Vagina (tissue), 2 donors: ENCODE results near the gene HOXA5.

Experiments
- POLR2A ChIP-seq, 2 donors: fragments of 450-650 bp; IDR thresholded peaks; one replicate each; pipeline ENCODE4 v1.6.1; 2017; ENCODE audit warnings: antibody characterized with exemption in 2 of 2, mild to moderate bottlenecking in 2 of 2, moderate library complexity in 2 of 2
- POLR2AphosphoS5 ChIP-seq, 2 donors: sonication (generic); formaldehyde crosslinking; IDR thresholded peaks; one replicate each; pipeline ENCODE4 v1.9.0; 2017; ENCODE audit warnings: antibody characterized with exemption in 2 of 2, mild to moderate bottlenecking in 2 of 2, low read depth in 1 of 2; ENCODE audit not compliant: insufficient read depth in 1 of 2
- TF ChIP-seq, protein P1 (sequence below), 3 experiments: fragments of 450-650 bp in 2 of 3; fragments of 200-600 bp in 1 of 3; sonication (generic) in 1 of 3; IDR thresholded peaks; one replicate each; pipeline ENCODE4 v1.5.1; 2017 to 2019; ENCODE audit warnings: antibody characterized with exemption in 3 of 3, mild to moderate bottlenecking in 2 of 3, moderate library complexity in 2 of 3

DNA sequence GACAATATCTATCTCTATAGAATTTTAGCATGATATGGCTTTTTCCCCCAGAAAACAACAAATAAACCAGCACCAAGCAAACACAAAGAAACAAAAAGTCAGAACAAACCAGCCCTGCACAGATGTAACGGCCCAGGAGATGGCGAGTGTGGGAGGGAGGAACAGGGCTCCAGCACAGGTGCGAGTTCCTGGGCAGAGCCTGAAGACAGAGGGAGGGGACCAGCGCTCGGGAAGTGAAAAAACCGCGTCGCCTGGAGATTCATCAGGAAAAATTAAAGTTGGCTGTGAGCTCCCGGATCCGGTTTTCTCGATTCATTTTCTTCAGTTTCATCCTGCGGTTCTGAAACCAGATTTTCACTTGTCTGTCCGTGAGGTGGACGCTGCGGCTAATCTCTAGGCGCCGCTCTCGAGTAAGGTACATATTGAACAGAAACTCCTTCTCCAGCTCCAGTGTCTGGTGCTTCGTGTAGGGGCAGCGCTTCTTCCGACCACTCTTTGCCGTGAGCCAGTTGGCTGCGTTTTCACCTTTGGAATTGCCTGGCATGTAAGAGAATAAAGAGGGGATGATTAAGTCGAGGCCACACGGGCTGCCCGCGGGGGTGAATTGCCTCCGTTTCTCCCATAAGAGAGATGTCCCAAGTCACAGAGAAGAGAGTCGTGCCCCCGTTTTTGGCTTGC, 28.3 kb upstream of the HOXA5 start:
- no peak for TF ChIP-seq POLR2A (IDR thresholded peaks at IDR 0.05)
- TF ChIP-seq, protein P1, sequence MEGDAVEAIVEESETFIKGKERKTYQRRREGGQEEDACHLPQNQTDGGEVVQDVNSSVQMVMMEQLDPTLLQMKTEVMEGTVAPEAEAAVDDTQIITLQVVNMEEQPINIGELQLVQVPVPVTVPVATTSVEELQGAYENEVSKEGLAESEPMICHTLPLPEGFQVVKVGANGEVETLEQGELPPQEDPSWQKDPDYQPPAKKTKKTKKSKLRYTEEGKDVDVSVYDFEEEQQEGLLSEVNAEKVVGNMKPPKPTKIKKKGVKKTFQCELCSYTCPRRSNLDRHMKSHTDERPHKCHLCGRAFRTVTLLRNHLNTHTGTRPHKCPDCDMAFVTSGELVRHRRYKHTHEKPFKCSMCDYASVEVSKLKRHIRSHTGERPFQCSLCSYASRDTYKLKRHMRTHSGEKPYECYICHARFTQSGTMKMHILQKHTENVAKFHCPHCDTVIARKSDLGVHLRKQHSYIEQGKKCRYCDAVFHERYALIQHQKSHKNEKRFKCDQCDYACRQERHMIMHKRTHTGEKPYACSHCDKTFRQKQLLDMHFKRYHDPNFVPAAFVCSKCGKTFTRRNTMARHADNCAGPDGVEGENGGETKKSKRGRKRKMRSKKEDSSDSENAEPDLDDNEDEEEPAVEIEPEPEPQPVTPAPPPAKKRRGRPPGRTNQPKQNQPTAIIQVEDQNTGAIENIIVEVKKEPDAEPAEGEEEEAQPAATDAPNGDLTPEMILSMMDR (IDR thresholded peaks at IDR 0.05), result peak in 1 of 3 experiments; percentile 6
- TF ChIP-seq POLR2AphosphoS5 (IDR thresholded peaks at IDR 0.05; ENCODE audit: insufficient read depth in 1 of 2, low read depth in 1 of 2), result peak in 1 of 2 donors; percentile 14
